ENCODE data around the gene C1QTNF8. TPM values are rescaled to one million over a fixed set of nuclear protein-coding genes. Genes with fewer than 3 reads are reported as not detected.

C1QTNF8 gene
- total and polyA plus RNA-seq, 2 of the 13 experiments (the other 11 are each of a cell fraction or from before 2014, with no cell fraction given), result 0.09 TPM; not detected in 1

GRCh38 chr16:1045993-1046911, 49.8 kb downstream of the C1QTNF8 start:
- ATAC-seq (no peak), FAIRE-seq (no peak), DNase-seq (ENCODE audit: low spot score) (no peak)
- Histone ChIP-seq H3K4me2 (ENCODE audit: low read depth, low read length) (no peak overlapping the region), H3K36me3 (replicated peaks in 1 of 2; ENCODE audit: control insufficient read depth in 1 of 2, insufficient read depth in 2 of 2, low read length in 2 of 2) (no peaks in the 10 kb centered on the region), H2AFZ (ENCODE audit: low read length) (no peak overlapping the region), H3K79me2 (ENCODE audit: insufficient read depth, low read length) (no peaks in the 10 kb centered on the region), H3K27ac (ENCODE audit: extremely low read length, insufficient read depth, low read length) (no peak overlapping the region), H3K4me1 (ENCODE audit: insufficient read depth, low read length) (peaks cover 18% of the 10 kb centered on the region), H3K9ac (ENCODE audit: insufficient read depth, low read depth, low read length) (no peak overlapping the region), H3K9me3 (ENCODE audit: low read length) (no peaks in the 10 kb centered on the region), H3K4me3 (replicated peaks in 1 of 3; ENCODE audit: insufficient read depth in 1 of 3, low read depth in 2 of 3, low read length in 3 of 3) (no peak overlapping the region), H3K27me3 (ENCODE audit: control insufficient read depth in 1 of 2, insufficient read depth in 2 of 2, low read length in 2 of 2) (peaks cover 18 to 64% of the 10 kb centered on the region in 2 experiments; a peak in 4 of 5 replicates), H4K20me1 (ENCODE audit: insufficient read depth, low read length) (no peaks in the 10 kb centered on the region; the same call in 1 of the 2 replicates)
- no TSS peak for BruUV-seq (replicated peaks)
- POLR2A ChIA-PET, result no interaction called here
- CTCF ChIA-PET (ENCODE audit: low intra/inter-chr PET ratio, low total read pairs), result no interaction called here
- TF ChIP-seq SMAD3 (CRISPR knock-in tag; IDR thresholded peaks at IDR 0.05) (no peak), ZNF546 (CRISPR knock-in tag; conservative IDR thresholded peaks at IDR 0.05) (no peak), MAFK (conservative IDR thresholded peaks at IDR 0.05 in 1 of 2, IDR thresholded peaks at IDR 0.05 in 1 of 2; ENCODE audit: low read length in 2 of 2) (no peak), ZMYM4 (CRISPR knock-in tag; IDR thresholded peaks at IDR 0.05) (no peak), MTA1 (CRISPR knock-in tag; IDR thresholded peaks at IDR 0.05; ENCODE audit: borderline replicate concordance) (no peak), CAMTA2 (CRISPR knock-in tag; IDR thresholded peaks at IDR 0.05; ENCODE audit: borderline replicate concordance) (no peak), RBAK (CRISPR knock-in tag; IDR thresholded peaks at IDR 0.05) (no peak)
- 30% methylated on average over 7 of the region's 49 CpGs for whole genome bisulfite sequencing (ENCODE audit: low lambda C conversion rate)
- intact Hi-C loops (cut with micrococcal nuclease; ENCODE audit: unreplicated experiment) (no loop called here), in situ Hi-C loops (cut with HindIII; ENCODE audit: extremely low pct_ligation_motif_present, low pct_unique_long_range_greater_than_20kb) (no loop called here)
